Prostate gland (tissue), 2 donors: ENCODE results near the gene NUP160.
"Not testable (repeated sequence)": the region's sequence is repeated elsewhere in the genome, so short reads cannot be mapped to it uniquely, and the experiment has no call there.

Experiments used
- POLR2A ChIP-seq: fragments of 450-650 bp; IDR thresholded peaks from one replicate; pipeline ENCODE4 v1.6.1; 2016; ENCODE audit warnings: antibody characterized with exemption, mild to moderate bottlenecking
- TF ChIP-seq, protein P1 (sequence below), 4 experiments: fragments of 200-600 bp in 2 of 4; fragments of 450-650 bp in 2 of 4; sonication (generic) in 2 of 4; IDR thresholded peaks; 1 replicate in 3 of 4; 2 replicates in 1 of 4; pipeline ENCODE4 v1.5.1; 2016 to 2019; ENCODE audit warnings: antibody characterized with exemption in 4 of 4, mild to moderate bottlenecking in 2 of 4, moderate library complexity in 2 of 4

- TF ChIP-seq, protein P1, sequence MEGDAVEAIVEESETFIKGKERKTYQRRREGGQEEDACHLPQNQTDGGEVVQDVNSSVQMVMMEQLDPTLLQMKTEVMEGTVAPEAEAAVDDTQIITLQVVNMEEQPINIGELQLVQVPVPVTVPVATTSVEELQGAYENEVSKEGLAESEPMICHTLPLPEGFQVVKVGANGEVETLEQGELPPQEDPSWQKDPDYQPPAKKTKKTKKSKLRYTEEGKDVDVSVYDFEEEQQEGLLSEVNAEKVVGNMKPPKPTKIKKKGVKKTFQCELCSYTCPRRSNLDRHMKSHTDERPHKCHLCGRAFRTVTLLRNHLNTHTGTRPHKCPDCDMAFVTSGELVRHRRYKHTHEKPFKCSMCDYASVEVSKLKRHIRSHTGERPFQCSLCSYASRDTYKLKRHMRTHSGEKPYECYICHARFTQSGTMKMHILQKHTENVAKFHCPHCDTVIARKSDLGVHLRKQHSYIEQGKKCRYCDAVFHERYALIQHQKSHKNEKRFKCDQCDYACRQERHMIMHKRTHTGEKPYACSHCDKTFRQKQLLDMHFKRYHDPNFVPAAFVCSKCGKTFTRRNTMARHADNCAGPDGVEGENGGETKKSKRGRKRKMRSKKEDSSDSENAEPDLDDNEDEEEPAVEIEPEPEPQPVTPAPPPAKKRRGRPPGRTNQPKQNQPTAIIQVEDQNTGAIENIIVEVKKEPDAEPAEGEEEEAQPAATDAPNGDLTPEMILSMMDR (IDR thresholded peaks at IDR 0.05) = not testable (repeated sequence)
- not testable (repeated sequence) for TF ChIP-seq POLR2A
Measured at GRCh38 chr11:47830013-47830412, 18.1 kb downstream of the NUP160 start.
